Renal cortical epithelial cell (primary cell): ENCODE results near the gene RND1. TPM values are rescaled to one million over a fixed set of nuclear protein-coding genes. Genes with fewer than 3 reads are reported as not detected.

Experiments
- DNase-seq: peaks from one replicate; pipeline ENCODE4 v3.0.0-alpha.2; 2011; ENCODE audit warnings: low read depth
- total RNA-seq: library from RNA; depleted of rRNA; stranded (reverse); fragments of >200 nt; gene quantifications from 2 replicates; pipeline ENCODE4 v1.2.3, GENCODE V29; 2014

The RND1 gene
- total RNA-seq, 1 donor from 2014 or later = 0.40 TPM

DNA sequence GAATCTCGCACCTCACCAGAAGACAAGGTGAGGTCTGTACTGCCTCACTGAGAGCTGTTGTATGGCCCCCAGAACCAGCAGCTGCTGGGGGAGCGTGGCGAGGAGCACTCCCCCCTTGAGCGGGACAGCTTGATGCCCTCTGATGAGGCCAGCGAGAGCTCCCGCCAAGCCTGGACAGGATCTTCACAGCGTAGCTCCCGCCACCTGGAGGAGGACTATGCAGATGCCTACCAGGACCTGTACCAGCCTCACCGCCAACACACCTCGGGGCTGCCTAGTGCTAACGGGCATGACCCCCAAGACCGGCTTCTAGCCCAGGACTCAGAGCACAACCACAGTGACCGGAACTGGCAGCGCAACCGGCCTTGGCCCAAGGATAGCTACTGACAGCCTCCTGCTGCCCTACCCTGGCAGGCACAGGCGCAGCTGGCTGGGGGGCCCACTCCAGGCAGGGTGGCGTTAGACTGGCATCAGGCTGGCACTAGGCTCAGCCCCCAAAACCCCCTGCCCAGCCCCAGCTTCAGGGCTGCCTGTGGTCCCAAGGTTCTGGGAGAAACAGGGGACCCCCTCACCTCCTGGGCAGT, 38.1 kb downstream of the RND1 start:
- DNase-seq = no peak

DNA sequence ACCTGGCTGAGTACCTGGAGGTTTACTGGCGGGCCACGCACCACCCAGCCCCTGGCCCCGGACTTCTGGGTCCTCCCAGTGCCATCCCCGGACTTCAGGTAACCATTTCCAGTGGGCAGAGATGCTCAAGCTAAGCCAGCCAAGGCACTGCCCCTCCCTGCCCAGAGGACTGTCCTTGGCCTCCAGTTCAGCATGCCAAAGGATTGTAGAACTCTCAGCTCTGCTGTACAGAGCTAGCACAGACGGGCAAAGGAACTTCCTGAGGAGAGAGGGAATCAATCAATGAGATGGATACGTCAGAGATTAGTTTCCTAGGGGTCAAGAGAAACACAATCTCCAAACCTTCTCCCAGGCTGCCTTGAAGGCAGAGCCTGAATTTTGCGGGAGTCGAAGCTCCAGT, 38.6 kb downstream of the RND1 start:
- DNase-seq = no peak

DNA sequence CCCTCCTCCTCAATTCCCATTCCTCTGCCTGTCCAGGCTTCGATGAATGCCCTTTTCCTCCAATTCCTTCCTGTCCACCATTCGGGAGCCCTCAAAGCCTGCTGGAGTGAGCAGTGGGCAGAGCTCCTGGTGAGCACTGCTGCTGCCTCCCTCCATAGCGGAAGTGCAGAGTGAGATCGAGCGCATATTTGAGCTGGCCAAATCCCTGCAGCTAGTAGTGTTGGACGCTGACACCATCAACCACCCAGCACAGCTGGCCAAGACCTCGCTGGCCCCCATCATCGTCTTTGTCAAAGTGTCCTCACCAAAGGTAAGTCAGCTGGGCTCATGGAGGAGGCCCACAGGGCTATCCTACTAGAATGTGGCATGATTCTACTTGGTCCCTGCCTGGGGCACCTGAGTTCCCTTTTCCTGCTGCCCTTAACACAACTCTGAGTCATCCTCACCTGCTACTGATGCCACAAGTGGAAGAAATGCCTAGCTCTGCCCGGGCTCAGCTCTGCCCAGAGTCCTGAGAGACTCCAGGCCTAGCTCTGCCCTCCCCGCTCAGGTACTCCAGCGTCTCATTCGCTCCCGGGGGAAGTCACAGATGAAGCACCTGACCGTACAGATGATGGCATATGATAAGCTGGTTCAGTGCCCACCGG, 39.3 kb downstream of the RND1 start:
- DNase-seq = peak; percentile 48

DNA sequence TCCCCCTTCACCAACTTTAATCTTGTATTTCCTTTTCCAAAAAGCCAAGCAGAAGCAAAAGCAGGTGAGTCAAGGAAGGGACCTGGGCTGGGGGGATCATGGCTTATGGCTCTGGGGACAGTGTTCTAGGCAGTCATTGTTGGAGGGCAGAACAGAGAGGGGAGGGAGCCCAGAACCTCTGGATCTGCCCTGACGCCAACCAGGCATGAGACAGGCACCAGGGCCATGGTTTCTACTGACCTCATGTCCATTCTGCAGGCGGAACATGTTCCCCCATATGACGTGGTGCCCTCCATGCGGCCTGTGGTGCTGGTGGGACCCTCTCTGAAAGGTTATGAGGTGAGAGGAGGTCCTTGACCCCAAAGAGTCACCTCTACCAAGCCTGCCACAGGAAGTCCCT, 40.8 kb downstream of the RND1 start:
- DNase-seq = no peak

DNA sequence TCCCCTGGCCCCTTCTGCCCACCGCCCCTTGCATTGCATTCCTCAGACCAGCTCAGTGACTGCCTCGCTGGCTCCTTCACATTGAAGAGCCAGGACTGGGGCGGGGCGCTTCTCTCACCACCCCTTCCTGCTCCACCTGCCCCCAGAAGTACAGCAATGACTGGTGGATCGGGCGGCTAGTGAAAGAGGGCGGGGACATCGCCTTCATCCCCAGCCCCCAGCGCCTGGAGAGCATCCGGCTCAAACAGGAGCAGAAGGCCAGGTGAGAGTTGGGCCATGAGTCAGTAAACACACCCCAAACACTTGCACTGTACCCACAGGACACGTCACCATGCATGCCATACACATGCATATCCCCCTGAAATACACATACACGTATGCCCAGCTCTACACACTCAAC, 41.6 kb downstream of the RND1 start:
- DNase-seq = no peak

DNA sequence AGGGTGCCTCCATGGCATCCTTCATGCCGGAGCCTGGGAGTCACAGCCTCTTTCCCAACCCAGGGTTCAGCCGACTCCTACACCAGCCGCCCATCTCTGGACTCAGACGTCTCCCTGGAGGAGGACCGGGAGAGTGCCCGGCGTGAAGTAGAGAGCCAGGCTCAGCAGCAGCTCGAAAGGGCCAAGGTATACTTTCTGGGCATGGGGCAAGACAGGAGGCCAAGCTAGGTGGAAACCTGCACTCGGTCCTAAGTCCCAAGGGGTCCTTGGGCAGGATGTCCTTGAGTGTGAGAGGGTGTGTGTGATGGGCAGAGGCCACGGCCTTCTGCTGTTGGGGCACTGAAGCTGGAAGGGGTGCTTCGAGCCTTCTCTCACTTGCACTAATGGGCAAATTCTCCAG, 42.4 kb downstream of the RND1 start:
- no peak for DNase-seq

DNA sequence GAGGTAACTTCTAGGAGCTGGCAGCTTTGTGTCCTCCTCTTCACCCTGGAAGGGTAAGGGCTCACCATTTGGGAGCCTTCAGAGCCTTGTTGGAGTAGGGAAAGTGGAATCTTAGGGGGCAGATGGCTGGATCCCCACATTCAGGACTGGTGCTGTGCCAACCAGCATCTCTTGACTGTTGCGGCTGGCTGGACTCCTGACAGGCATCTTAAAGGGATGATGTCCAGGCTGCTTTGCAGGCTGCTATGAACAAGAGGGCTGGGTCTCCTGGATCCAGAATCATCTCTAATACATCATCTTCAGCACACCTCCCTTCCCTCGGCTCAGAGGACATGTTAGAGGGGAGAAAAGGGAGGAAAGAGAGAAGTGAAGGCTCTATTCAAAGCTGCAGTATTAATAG, 43.0 kb downstream of the RND1 start:
- DNase-seq = no peak

DNA sequence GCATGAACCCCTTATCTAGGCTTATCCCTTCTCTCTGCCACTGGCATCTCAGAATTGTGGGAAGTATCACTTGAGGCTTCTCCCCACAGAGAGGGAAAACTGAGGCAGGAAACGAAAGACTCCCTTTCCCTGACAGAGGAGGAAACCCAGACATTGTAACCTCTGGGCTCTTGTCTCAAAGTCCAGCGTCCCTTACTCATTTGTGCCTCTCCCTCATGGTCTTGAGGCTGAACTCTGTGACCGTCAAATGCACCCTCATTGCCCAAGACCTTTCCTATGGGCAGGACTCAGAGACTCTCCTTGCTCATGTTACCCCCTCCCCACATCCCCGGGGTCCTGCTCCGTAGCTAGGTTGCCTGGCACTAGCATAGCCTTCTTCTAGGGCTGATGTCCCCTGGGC, 43.5 kb downstream of the RND1 start:
- DNase-seq = no peak

DNA sequence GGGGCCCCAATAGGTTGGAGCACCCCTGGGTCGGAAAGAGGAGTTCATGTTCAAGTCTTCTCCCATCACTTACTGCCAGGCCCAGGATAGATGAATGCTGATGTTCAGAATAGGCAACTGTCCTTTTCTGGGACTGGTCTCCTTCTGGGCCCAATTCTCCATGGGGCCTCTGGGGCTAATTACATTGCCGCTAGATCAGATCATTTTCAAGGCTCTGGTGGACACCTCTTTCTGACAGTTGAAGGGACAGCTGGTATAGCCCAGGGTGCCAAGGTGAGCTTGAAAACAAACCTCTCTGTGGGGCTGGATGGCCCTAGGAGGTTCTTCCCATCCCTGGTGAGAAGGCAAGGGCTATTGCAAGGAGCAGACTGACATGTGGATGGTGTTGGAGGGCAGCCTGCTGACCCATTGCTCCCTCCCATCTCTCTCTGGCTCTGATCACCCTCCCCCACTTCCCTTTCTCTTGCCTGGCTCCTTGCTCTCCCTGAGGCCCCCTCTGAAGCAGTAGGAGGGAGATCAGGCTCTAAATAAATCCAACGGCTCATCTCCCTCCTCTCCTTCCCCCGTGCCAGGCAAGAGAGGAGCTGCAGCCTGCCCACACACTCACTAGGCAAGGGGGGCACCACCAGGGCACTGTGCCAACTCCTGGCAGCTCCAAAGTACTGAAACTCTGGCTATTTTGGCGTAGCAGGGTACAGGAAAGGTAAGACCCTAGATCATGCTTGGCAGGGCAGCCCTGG, 45.5 kb downstream of the RND1 start:
- no peak for DNase-seq

DNA sequence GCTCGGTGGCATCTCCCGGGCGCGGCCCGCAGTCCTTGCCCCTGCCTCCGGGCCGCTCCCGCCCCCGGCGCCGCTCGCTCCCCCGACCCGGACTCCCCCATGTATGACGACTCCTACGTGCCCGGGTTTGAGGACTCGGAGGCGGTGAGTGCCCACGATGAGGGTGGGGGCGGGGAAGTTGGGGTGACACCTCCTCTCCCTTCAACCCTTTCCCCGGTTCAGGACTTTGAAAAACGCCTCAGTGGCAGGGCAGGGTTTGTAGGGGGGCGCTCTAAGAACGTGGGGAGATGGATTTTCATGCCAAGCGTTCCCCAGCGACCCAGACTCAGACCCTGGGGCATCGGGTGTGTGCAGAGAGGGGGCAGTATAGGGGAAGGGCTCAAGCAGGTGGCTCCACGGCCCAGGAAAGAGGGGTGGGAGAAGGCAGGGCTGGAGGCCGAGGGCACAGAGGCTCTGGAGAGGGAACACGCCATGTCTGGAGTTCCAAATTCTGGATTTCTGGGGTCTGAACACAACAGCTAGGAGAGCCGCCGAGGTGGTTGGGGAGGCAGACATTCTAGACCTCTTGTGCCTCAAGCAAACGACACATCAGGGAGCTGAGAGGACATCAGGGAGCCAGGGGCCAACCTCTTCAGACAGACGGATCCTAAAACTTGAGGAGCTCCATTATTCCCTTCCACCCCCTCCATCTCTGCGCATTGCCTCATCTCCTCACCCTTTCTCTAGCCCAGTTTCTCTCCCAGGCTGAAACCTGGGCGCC, 46.7 kb downstream of the RND1 start:
- DNase-seq = no peak

DNA sequence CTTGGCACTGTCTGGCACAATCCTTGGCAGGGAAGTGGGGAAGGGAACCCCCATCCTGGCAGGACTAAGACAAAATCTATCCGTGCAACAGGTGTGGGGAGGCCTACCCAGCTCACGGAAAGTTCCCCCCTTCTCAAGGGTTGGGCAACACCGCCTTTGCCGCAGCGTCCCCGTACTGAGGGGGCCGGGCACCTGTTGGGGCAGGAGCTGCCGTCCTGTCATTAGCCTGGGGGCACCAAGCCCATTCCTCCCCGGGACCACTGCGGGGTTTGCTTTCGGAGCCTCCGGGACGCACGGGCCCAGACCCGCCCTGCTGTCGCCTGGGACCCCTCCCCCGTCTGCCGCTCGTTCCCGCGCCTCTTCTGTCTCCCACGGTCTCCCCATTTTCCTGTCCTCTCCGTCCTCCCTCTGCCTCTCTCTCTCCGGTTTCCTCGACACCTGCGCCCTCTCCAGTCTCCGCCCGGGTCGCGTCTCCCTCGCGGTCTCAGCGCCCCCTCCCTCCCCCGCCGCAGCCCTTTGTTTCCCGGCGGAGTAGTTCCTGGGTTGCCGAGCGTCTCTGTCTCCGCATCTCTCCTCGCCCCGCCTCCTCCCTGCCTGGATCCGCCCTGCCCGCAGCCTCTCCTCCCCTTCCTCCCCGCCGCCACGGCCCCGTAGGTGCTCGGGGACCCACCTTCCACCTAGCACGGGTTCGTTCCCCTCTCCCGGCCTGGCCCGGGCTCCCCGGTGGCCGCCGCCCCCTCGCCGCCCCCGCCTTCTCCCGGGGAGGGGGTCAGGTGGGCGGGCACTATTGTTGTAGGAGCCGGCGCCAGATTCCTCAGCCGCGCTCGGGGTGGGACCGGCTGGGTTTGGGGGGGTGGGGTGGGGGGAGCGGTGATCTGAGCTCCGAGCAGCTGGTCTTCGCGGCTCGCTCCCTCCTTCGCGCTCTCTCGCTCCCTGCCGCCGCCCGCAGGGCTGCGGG, 47.5 kb downstream of the RND1 start, which contains the start of gene CACNB3:
CACNB3 (plus strand) TSS at position 624 of the 958 bp plus-strand sequence. CDS start 434 bp downstream, outside the sequence.
- peak; percentile 15 for DNase-seq

DNA sequence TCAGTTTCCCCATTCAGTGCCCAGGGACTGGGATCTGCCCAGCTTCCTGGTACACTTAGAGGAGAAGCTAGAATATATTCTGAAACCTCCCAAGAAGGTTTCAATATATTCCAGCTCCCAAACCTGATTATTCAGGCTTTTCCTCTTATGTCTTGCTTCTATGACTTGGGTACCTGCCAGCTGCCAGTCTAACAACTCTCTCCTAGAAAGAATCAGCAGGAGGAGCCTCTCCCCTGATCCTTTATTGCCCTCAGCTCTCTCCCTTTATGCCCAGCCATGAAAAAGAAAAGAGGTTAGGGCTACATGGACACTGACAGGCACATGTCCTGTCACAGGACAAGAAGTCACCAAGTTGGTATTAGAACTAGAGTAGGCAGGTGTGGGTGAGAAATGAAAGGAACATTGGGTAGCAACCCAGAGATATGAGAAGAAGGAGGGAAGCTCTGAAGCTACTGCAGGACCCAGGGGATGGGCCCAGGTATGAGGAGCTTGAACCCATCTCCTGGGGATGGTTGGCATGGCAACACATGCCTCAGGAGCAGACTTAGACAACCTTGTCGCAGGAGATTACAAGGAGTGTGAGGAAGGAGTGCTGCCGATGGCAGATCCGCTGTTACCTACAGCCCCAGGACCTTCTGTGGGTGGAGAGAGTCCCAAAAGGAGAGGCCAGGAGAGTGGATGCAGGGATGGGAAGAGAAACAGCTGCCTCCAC, 49.4 kb downstream of the RND1 start:
- peak; percentile 25 for DNase-seq

DNA sequence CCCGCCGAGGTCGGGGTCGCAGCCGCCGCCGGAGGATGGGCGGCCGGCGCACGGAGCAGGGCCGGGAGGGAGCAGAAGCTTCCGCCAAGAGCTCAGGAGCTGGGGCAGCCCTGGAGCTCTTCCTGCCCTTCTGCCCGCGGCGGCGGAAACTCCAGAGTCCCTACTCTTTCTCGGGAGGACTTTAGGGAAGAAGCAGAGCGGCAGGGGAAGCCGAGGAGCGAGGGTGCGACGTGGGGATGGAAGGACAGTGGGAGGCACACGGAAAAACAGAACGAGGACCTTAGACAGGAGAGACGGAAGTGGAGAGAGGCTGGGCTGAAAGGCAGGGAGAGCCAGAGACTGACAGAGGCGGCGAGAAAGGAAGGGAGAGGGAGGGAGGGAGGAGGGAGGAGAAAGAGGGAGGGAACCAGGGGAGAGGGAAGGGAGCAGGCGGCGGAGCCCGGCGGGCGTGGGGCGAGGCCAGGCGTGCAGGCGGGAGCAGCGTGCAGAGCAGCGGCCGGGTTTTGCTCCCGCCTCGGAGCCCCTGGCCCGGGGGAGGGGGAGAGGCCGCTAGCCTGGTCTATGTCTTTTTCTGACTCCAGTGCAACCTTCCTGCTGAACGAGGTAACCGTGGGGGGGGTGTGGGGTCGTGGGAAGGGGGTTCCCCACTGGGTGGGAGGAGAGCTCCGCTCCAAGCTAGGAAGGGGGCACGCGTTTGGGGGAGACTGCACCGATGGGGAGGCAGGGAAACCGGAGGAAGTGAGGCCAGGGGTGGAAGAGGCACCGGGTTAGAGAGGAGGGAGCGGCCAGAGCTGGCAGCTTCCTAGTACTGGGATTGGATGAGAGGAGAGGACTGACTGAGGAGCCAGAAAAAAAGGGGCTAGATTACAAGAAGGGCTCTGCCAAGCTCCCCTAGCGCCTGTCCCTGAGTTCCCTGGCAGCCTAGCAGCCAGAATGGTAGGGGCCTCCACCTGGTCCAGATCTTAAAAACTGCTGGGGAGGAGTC, 50.3 kb downstream of the RND1 start:
- peak; percentile 70 for DNase-seq

DNA sequence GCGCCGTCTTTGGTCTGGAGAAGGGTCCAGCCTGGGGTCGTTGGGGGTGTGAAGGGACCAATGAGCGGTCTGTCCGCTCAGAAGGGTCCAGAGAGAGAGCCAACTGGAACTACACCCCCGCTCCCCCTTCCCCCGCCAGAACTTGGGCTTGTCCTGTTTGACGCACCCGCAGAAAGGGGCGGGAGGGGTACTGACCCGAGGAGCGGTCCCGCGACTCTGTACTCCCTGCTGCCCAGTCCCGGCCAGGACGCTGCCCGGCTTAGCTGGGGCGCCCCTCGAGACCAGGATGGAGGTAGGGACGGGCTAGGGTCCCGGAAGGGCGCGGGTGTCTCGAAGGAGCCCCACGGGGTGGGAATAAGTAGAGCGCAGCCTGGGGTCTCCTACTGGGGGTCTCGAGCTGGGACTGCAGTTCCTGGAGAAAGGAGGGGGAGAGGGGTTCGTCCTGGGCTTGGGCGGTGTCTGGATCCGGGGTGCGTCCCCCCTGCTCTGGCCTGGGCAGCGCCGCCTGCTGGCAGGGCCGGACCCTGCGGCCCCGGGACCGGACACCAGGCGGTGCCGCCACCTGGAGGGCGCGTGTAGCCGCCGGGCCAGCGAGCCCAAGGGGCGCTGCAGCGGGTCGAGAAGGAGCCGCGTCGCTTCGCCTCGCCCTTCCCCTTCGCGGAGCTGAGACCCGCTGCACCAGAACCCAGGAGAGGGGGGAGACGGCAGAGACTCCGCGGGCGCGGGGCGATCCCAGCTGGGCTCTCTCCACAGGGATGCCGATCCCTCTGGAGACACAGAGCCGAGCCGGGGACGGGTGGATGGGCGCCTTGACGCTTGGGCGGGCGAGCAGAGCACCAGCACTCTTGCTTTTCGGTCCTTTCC, 51.2 kb downstream of the RND1 start:
- DNase-seq = peak; percentile 35

DNA sequence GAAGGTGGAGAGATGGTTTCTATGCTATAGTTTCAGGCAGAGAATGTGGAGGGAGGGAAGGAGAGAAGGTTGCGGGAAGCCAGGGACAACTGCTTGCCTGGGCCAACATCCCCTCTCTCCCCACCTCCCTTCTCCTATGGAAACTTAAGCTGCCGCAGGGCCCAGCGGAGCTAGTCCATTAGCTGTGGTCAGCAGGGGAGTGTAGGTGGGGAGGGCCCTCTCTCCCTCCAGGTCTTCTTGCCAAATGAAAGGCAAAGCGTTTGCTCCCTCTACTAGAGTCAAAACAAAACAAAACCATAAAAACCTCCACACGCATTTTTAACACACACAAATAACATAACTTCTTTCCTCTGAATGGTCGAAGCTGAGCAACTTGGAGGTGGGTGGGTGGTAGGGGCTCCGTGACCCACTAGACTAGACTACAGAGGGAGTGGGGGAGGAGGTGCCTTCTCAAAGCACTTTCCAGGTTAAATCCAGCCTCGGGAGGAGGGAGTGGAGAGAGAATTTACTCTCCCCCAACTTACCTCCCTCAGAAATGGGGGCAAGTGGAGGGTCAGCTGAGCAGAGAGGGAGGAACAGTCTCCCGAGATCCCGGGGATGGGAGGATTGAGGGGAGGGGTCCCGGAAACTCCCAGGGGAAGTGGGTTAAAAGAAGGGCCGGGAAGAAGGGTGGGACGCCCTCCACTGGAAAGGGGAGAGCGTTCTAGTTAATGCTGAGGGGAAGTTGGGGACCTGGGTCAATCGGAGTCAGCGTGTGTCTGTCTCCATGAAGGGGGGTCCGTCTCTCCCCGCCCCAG, 52.0 kb downstream of the RND1 start:
- peak; percentile 67 for DNase-seq

DNA sequence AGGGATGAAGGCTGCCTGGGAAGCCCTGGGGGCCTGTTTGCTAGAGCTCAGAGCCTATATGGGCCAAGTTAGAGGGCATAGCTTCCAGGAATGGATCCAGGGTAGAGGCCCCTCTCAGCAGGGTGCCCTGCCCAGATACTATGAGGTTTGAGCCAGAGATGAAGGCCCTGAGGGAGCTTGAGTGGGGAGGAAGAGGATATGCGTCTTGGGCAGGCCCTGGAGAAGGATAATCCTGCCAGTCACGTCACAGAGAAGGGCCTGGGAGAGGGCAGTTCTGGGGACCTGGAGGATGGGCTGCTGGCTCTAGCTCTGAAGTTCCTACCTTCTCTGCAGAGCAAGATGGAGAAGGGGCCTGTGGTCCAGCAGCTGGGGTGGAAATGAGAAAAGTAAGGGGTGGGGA, 53.3 kb downstream of the RND1 start:
- DNase-seq = no peak

DNA sequence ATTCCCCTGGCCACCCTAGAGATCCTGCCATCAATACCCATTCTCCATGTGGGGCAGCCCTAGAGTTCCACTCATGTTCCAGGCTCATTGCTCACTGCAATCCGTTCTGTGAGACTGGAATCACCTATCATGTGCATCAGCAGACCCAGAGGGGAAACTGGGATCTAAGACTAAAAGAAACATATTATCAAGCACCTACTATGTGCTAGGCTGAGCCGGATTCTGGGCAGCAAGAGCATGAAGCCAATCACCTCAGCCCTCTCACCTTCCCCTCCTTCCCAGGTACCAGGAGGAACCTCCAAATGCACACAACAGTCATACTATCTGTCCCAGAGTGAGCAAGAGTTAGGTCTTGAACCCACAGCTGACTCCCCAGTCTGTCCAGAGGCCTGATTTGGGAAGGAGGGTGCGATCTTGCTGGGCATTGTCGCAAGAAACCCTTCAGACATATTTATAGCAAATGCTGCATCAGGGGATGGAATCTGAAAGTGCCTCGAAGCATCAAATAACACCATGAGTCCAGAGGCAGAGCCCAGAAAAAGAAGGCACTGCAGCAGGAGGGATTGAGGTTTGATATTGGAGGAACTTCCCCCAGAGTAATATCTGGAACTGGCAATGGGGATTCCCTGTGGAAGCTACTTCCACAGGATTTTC, 54.1 kb downstream of the RND1 start:
- DNase-seq = no peak
